H9 (cell line): Measurements from ENCODE around the gene USP17L5. TPM values are rescaled to one million over a fixed set of nuclear protein-coding genes. Genes with fewer than 3 reads are reported as not detected.
"Not testable (repeated sequence)": the region's sequence is repeated elsewhere in the genome, so short reads cannot be mapped to it uniquely, and the experiment has no call there.

ENCODE experiments used
- DNase-seq: peaks from one replicate; pipeline ENCODE4 v3.0.0-alpha.2; 2017
- H2AFZ ChIP-seq: one replicate; pipeline ENCODE4 v1.6.1; 2013; ENCODE audit warnings: mild to moderate bottlenecking, low read length, control low read depth, moderate library complexity
- H2AK5ac ChIP-seq: 2 replicates; pipeline ENCODE4 v1.6.1; 2013; ENCODE audit warnings: low read length, control low read depth, mixed read lengths; ENCODE audit not compliant: insufficient read length
- H2BK120ac ChIP-seq: one replicate; pipeline ENCODE4 v1.6.1; 2013; ENCODE audit warnings: low read depth, mild to moderate bottlenecking, low read length, control low read depth, inconsistent platforms; ENCODE audit not compliant: poor library complexity, severe bottlenecking
- H2BK12ac ChIP-seq: 2 replicates; pipeline ENCODE4 v1.6.1; 2013; ENCODE audit warnings: low read length, control low read depth, mixed read lengths, low read depth; ENCODE audit not compliant: insufficient read length
- H2BK15ac ChIP-seq: 2 replicates; pipeline ENCODE4 v1.6.1; 2013; ENCODE audit warnings: low read depth, low read length, control low read depth
- H2BK20ac ChIP-seq: one replicate; pipeline ENCODE4 v1.6.1; 2013; ENCODE audit warnings: low read depth, mild to moderate bottlenecking, low read length, control low read depth, inconsistent platforms; ENCODE audit not compliant: poor library complexity, severe bottlenecking
- H2BK5ac ChIP-seq: 2 replicates; pipeline ENCODE4 v1.6.1; 2013; ENCODE audit warnings: low read length, control low read depth, mixed read lengths; ENCODE audit not compliant: insufficient read length
- H3K14ac ChIP-seq: 2 replicates; pipeline ENCODE4 v1.6.1; 2013; ENCODE audit warnings: low read length, control low read depth; ENCODE audit not compliant: insufficient read depth
- H3K18ac ChIP-seq: 2 replicates; pipeline ENCODE4 v1.6.1; 2013; ENCODE audit warnings: low read depth, mild to moderate bottlenecking, mixed read lengths, low read length, control low read depth; ENCODE audit not compliant: insufficient read length
- H3K23ac ChIP-seq: 2 replicates; pipeline ENCODE4 v1.6.1; 2013; ENCODE audit warnings: low read length, control low read depth, mixed read lengths, low read depth; ENCODE audit not compliant: insufficient read length
- H3K23me2 ChIP-seq: 2 replicates; pipeline ENCODE4 v1.6.1; 2013; ENCODE audit warnings: low read depth, mild to moderate bottlenecking, mixed read lengths, low read length, control low read depth; ENCODE audit not compliant: insufficient read length, poor library complexity, severe bottlenecking
- H3K27ac ChIP-seq: 2 replicates; pipeline ENCODE4 v1.5.1; 2013; ENCODE audit warnings: low read length, control low read depth, mixed read lengths, low read depth; ENCODE audit not compliant: insufficient read length
- H3K27me3 ChIP-seq: 2 replicates; pipeline ENCODE4 v1.6.1; 2013; ENCODE audit warnings: low read length, control low read depth, inconsistent platforms; ENCODE audit not compliant: insufficient read depth
- H3K4ac ChIP-seq: 2 replicates; pipeline ENCODE4 v1.6.1; 2013; ENCODE audit warnings: low read depth, mild to moderate bottlenecking, control low read depth, inconsistent platforms, low read length, moderate library complexity
- H3K4me1 ChIP-seq: 2 replicates; pipeline ENCODE4 v1.6.1; 2013; ENCODE audit warnings: low read length, control low read depth, inconsistent platforms; ENCODE audit not compliant: insufficient read depth
- H3K4me2 ChIP-seq: 2 replicates; pipeline ENCODE4 v1.6.1; 2013; ENCODE audit warnings: low read length, control low read depth, mixed read lengths; ENCODE audit not compliant: insufficient read length, insufficient read depth
- H3K56ac ChIP-seq: 2 replicates; pipeline ENCODE4 v1.6.1; 2013; ENCODE audit warnings: low read depth, mild to moderate bottlenecking, mixed read lengths, low read length, control low read depth; ENCODE audit not compliant: insufficient read length
- H3K79me1 ChIP-seq: 2 replicates; pipeline ENCODE4 v1.6.1; 2013; ENCODE audit warnings: low read depth, mild to moderate bottlenecking, moderate library complexity, low read length, control low read depth, inconsistent platforms; ENCODE audit not compliant: insufficient read depth, poor library complexity, severe bottlenecking
- H3K79me2 ChIP-seq: 2 replicates; pipeline ENCODE4 v1.6.1; 2013; ENCODE audit warnings: low read length, control low read depth, inconsistent platforms; ENCODE audit not compliant: insufficient read depth
- H3K9ac ChIP-seq: 2 replicates; pipeline ENCODE4 v1.6.1; 2013; ENCODE audit warnings: low read length, control low read depth, mixed read lengths; ENCODE audit not compliant: insufficient read length; ENCODE audit errors: extremely low read depth
- H3K9me3 ChIP-seq: one replicate; pipeline ENCODE4 v1.6.1; 2013; ENCODE audit warnings: low read depth, low read length, inconsistent platforms; ENCODE audit not compliant: control insufficient read depth
- H3T11ph ChIP-seq: one replicate; pipeline ENCODE4 v1.6.1; 2013; ENCODE audit warnings: mild to moderate bottlenecking, low read length, control low read depth, inconsistent platforms
- H4K20me1 ChIP-seq: one replicate; pipeline ENCODE4 v1.6.1; 2013; ENCODE audit not compliant: control insufficient read depth, insufficient read length, insufficient read depth
- H4K5ac ChIP-seq: 2 replicates; pipeline ENCODE4 v1.6.1; 2013; ENCODE audit warnings: low read depth, mild to moderate bottlenecking, mixed read lengths, low read length, control low read depth; ENCODE audit not compliant: insufficient read length
- H4K8ac ChIP-seq: replicated peaks from 2 replicates; pipeline ENCODE4 v1.6.1; 2013; ENCODE audit warnings: low read length, control low read depth, mixed read lengths, low read depth; ENCODE audit not compliant: insufficient read length
- H4K91ac ChIP-seq: 2 replicates; pipeline ENCODE4 v1.6.1; 2013; ENCODE audit warnings: low read depth, mild to moderate bottlenecking, moderate library complexity, mixed read lengths, low read length, control low read depth; ENCODE audit not compliant: insufficient read length
- H3K27ac Mint-ChIP-seq, 3 experiments: 2 replicates in 2 of 3; 3 replicates in 1 of 3; pipeline ENCODE4 v1.8.0; 2020 to 2021; ENCODE audit warnings: mixed read lengths in 3 of 3, mild to moderate bottlenecking in 1 of 3, moderate library complexity in 1 of 3
- H3K27me3 Mint-ChIP-seq: 2 replicates; pipeline ENCODE4 v1.8.0; 2021; ENCODE audit warnings: low read depth, mild to moderate bottlenecking, moderate library complexity, mixed read lengths
- H3K36me3 Mint-ChIP-seq, 3 experiments: 2 replicates in 2 of 3; 3 replicates in 1 of 3; pipeline ENCODE4 v1.8.0; 2020 to 2021; ENCODE audit warnings: low read depth in 3 of 3, mixed read lengths in 3 of 3; ENCODE audit not compliant: insufficient read depth in 1 of 3
- H3K4me1 Mint-ChIP-seq, 2 experiments: 2 replicates each; pipeline ENCODE4 v1.8.0; 2020; ENCODE audit warnings: mixed read lengths in 2 of 2
- H3K4me3 Mint-ChIP-seq, 2 experiments: 2 replicates in 1 of 2; 3 replicates in 1 of 2; pipeline ENCODE4 v1.8.0; 2020 to 2021; ENCODE audit warnings: mild to moderate bottlenecking in 2 of 2, mixed read lengths in 2 of 2, moderate library complexity in 1 of 2
- H3K9me3 Mint-ChIP-seq, 2 experiments: 2 replicates in 1 of 2; 3 replicates in 1 of 2; pipeline ENCODE4 v1.8.0; 2020; ENCODE audit warnings: mild to moderate bottlenecking in 2 of 2, mixed read lengths in 2 of 2, moderate library complexity in 1 of 2
- WGBS: extraction: QIAGEN DNeasy Blood & Tissue Kit; methylation state at CpG from one replicate; pipeline ENCODE4 v1.1.7; 2013; ENCODE audit warnings: missing lambda C conversion rate, low lambda C conversion rate, mixed read lengths; ENCODE audit not compliant: insufficient read length; ENCODE audit errors: extremely low coverage; 5-methylcytosine and 5-hydroxymethylcytosine counted together
- total RNA-seq: library from RNA; stranded (reverse); gene quantifications from 2 replicates; pipeline ENCODE4 v1.2.1, GENCODE V29; 2021

Gene USP17L5
- total RNA-seq, 1 experiment from 2014 or later: not detected

DNA sequence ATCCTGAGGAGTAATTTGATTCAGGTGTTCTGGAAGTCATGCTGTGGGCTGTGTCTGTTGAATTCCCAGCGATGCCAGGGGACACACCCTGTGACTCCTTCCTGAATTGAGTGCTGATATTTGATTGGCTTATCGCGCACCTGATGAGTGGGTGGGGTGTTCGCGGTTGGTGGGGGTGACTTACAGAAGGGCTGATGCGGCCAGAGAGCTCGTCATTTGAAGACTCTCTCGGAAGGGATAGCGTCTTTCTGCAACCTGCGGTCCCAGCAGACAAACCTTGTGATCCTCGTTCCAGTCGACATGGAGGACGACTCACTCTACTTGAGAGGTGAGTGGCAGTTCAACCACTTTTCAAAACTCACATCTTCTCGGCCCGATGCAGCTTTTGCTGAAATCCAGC is 9.4 kb downstream of the USP17L5 start, which contains the start of gene USP17L28:
Gene USP17L28, plus strand, starts transcription at position 301 of the 400 bp plus-strand sequence. Its CDS starts 0 bp downstream, at position 301.
- not testable (repeated sequence) for H2AK5ac ChIP-seq, H3K9me3 ChIP-seq, H4K20me1 ChIP-seq, H2AFZ ChIP-seq, H3K56ac ChIP-seq, H4K5ac ChIP-seq, H3K27ac ChIP-seq, H3K4me1 Mint-ChIP-seq, H2BK15ac ChIP-seq, H3K36me3 Mint-ChIP-seq, H3K4me3 Mint-ChIP-seq, H3K27me3 Mint-ChIP-seq, H3T11ph ChIP-seq, H2BK5ac ChIP-seq, H3K23ac ChIP-seq, H2BK12ac ChIP-seq, H3K18ac ChIP-seq, H3K4me2 ChIP-seq, H3K4me1 ChIP-seq, H3K9me3 Mint-ChIP-seq, H3K79me2 ChIP-seq, H3K27me3 ChIP-seq, H3K79me1 ChIP-seq, H3K23me2 ChIP-seq, H2BK120ac ChIP-seq, DNase-seq, H3K9ac ChIP-seq, H3K14ac ChIP-seq, H2BK20ac ChIP-seq, H3K27ac Mint-ChIP-seq, H4K8ac ChIP-seq, H3K4ac ChIP-seq, H4K91ac ChIP-seq
- WGBS: no CpG with 5 or more reads among the region's 15 CpGs

DNA sequence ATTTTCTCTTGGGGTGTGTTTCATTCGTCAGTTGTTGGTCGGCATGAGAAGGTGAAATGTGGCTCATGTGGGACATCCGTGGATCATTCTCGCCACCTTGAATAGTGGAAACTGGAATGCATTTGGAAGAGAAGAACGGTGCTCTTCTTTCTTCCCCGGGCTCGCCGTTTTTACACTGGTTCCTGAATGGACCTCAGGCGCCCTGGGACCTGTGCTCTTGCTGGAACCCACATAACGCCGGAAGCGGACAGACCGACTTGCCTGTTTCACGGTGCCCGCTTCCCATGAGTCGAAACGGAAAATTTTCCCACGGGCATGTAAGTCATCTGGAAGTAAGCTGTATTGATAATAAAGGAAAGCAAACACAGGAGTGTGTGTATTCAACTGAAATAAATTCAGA is 11.7 kb downstream of the USP17L5 start:
- not testable (repeated sequence) for H3K9ac ChIP-seq, H2AFZ ChIP-seq, H2BK12ac ChIP-seq, H3K79me1 ChIP-seq, H3K4me1 Mint-ChIP-seq, H4K20me1 ChIP-seq, H3K27me3 Mint-ChIP-seq, H3K27ac ChIP-seq, DNase-seq, H2AK5ac ChIP-seq, H3K27me3 ChIP-seq, H3K23ac ChIP-seq, H3K18ac ChIP-seq, H2BK20ac ChIP-seq, H3K9me3 Mint-ChIP-seq, H3K36me3 Mint-ChIP-seq, H2BK5ac ChIP-seq, H3K79me2 ChIP-seq, H3K4me3 Mint-ChIP-seq, H2BK15ac ChIP-seq, H3K4me1 ChIP-seq, H3K9me3 ChIP-seq, H3K27ac Mint-ChIP-seq, H4K5ac ChIP-seq, H2BK120ac ChIP-seq, H3K14ac ChIP-seq, H3K4ac ChIP-seq, H3K4me2 ChIP-seq, H4K91ac ChIP-seq, H3K56ac ChIP-seq, H3K23me2 ChIP-seq, H3T11ph ChIP-seq, H4K8ac ChIP-seq
- WGBS: no CpG with 5 or more reads among the region's 18 CpGs
